SK-N-SH (cell line): ENCODE data around the gene DBH.

Experiments used
- POLR2AphosphoS5 ChIP-seq: IDR thresholded peaks from 2 replicates; pipeline ENCODE4 v1.6.1; 2012; ENCODE audit warnings: low read depth, low read length
- USF1 ChIP-seq: IDR thresholded peaks from 2 replicates; pipeline ENCODE4 v1.4.0; 2012; ENCODE audit warnings: low read depth, borderline replicate concordance
- TF ChIP-seq, protein P1 (sequence below): fragments of 200-600 bp; sonication (generic); IDR thresholded peaks from 2 replicates; pipeline ENCODE4 v1.6.1; 2017; ENCODE audit warnings: antibody characterized with exemption, mild to moderate bottlenecking, moderate library complexity

DNA sequence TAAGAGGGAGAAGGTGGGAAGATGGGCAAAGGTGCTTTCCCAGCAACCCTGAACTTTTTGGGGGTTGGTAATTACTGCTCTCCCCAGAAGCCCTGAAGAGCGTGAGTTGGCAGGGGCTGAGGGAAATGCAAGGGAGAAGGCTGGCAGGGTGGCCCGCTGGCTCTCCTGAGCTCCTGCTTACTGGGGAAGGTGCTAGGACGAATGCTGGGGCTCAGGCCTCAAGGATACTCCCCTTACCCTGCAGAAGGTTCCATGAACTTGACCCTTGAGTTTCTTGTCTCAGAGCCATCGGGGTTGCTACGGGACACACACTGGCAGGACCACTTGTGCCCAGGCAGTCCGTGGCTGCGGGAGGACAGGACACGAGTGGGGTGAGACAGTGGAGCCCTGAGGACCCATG lies 28.2 kb upstream of the DBH start:
- TF ChIP-seq POLR2AphosphoS5 (no peak), USF1 (no peak)
- TF ChIP-seq, protein P1, sequence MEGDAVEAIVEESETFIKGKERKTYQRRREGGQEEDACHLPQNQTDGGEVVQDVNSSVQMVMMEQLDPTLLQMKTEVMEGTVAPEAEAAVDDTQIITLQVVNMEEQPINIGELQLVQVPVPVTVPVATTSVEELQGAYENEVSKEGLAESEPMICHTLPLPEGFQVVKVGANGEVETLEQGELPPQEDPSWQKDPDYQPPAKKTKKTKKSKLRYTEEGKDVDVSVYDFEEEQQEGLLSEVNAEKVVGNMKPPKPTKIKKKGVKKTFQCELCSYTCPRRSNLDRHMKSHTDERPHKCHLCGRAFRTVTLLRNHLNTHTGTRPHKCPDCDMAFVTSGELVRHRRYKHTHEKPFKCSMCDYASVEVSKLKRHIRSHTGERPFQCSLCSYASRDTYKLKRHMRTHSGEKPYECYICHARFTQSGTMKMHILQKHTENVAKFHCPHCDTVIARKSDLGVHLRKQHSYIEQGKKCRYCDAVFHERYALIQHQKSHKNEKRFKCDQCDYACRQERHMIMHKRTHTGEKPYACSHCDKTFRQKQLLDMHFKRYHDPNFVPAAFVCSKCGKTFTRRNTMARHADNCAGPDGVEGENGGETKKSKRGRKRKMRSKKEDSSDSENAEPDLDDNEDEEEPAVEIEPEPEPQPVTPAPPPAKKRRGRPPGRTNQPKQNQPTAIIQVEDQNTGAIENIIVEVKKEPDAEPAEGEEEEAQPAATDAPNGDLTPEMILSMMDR, result no peak
